GM18907 (cell line): ENCODE results near the gene ARL16.
"Not testable (repeated sequence)": the region's sequence is repeated elsewhere in the genome, so short reads cannot be mapped to it uniquely, and the experiment has no call there.

Source experiments
- ATAC-seq: cut with Tn5 transposase; IDR thresholded peaks from one replicate; pipeline ENCODE4 v1.9.1; 2021; ENCODE audit warnings: mild to moderate bottlenecking, moderate library complexity; ENCODE audit not compliant: unreplicated experiment

ARL16 gene

GRCh38 chr17:81696218-81696941 is 12.8 kb upstream of the ARL16 start:
- ATAC-seq, result no peak

GRCh38 chr17:81695801-81696200 is 12.2 kb upstream of the ARL16 start:
- no peak for ATAC-seq

DNA sequence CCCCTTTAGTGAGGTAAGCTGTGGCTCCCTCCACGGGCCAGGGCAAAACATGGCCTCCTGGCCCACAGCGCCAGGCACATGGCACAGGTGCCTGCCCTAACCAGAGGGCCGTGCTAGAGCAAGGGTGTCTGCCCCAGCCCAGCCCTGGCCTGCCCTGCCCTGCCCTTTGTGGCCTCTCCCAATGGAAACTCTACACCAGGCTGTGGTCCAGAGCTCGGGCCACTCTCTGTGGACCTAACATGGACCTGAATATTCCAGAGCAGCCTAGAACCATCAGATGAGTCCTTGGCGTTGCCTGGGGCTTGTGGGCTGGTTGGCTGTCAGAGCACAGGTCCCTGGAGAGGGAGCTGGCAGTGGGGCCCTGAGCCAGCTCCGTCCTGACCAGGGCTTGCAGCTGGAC is 11.6 kb upstream of the ARL16 start:
- ATAC-seq, result no peak

DNA sequence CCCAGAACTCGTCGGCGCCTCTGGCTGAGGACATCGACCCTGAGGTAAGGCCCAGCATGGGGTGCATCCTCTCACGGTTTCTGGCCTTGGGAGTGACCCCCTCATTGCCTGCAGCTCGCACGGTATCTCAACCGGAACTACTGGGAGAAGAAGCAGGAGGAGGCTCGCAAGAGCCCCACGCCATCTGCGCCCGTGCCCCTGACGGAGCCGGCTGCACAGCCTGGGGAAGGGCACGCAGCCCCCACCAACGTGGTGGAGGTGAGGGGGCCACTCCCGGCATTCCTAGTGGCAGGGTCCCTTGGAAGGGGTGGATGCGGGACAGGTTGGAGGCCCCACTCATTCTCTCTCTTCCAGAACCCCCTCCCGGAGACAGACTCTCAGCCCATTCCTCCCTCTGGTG is 11.2 kb upstream of the ARL16 start:
- ATAC-seq, result no peak

DNA sequence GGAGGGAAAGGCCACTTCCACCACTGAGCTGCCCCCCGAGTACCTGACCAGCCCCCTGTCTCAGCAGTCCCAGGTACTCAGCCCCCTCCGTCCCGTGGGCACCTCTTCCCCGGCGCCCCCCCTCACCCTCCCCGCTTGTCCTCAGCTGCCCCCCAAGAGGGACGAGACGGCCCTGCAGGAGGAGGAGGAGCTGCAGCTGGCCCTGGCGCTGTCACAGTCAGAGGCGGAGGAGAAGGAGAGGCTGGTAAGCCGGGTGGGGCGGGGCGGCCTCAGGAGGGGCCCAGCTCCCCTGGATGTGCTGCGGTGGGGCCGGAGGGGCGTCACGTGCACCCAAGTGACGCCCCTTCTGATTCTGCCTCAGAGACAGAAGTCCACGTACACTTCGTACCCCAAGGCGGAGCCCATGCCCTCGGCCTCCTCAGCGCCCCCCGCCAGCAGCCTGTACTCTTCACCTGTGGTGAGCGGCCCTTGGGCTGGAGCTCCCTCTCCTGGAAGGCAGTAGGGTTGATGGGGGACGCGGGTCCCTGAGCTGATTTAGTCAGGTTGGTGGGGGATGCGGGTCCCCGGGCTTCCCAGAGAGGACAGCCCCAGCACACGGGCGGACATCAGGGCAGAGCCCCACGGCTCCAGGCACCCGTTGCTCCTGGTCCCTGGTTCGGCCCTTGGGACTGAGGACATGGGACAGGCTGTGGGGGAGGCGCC is 10.1 kb upstream of the ARL16 start:
- no peak for ATAC-seq

GRCh38 chr17:81691608-81692007 is 8.0 kb upstream of the ARL16 start:
- ATAC-seq, result no peak

DNA sequence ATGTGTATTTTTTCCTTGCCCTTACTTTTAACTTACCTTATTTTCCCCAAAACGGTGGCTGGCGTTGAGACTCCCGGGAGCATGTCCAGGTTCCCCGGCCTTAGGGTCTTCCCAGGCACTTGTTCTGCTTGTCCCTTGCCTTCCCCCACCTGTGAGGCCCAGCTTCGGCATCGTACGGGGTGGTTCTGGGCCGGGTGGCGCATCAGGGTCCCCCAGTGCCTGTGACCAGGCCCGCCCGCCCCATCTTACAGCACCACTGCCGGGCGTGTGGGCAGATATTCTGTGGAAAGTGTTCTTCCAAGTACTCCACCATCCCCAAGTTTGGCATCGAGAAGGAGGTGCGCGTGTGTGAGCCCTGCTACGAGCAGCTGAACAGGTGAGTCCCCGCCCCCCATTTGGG is 7.6 kb upstream of the ARL16 start:
- no peak for ATAC-seq

DNA sequence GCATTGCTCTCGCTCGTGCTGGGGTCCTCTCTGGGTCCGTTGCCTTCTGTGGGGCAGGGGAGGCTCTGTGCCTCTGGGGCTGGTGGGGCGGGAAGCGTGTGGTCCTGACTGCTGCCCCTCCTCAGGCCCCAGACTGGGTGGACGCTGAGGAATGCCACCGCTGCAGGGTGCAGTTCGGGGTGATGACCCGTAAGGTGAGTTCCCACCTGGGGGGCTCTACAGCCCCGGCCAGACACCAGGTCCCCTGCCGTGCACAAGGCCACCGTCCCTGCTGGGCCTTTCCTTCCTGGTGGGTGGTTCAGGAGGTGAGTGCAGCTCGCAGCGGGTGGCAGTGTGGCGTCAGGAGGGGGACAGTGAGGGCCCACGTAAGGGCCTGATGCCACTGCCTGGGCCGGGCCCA is 7.0 kb upstream of the ARL16 start:
- no peak for ATAC-seq

GRCh38 chr17:81690066-81690465 is 6.5 kb upstream of the ARL16 start:
- ATAC-seq, result no peak

- ATAC-seq, result no peak
These were observed 5.0 kb upstream of the ARL16 start for GRCh38 chr17:81688616-81689015.

DNA sequence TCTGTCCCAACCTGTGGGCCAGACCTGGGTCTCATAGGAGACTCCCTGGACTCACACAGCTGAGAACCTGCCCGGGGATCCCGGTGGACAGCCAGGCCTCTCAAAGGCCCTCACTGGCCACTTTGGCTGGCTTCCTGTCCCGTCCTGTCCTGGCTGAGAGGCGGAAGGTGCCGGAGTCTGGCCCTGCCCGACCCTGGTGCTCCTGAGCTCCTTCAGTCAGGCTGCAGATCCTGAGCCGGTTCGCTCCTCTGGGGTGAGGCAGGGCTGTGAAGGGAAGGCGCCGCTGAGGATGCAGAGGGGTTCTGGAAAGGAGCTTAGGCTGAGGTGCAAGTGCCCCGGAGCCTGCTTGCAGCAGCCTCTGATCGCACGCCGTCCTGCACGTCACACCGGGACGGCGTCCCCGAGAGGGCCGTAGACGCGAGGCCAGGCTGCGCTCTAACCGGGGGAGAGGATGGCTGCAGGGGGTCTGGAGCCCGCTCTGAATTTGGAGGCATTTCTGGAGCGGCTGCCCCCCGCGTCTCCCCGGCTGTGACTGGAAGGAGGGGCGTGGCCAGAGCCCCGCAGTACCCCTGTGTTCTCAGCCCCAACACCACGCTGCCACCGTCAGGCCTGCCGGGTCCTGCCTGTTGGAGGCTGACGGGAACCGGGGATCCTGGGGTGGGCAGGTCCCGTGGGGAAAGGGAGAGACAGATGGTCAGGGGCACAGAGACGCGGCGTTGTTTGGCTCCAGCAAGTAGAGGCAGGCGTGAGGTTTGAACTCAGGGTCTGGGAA is 4.4 kb upstream of the ARL16 start:
- no peak for ATAC-seq

- no peak for ATAC-seq
These were observed 3.0 kb upstream of the ARL16 start for GRCh38 chr17:81686614-81687013.

DNA sequence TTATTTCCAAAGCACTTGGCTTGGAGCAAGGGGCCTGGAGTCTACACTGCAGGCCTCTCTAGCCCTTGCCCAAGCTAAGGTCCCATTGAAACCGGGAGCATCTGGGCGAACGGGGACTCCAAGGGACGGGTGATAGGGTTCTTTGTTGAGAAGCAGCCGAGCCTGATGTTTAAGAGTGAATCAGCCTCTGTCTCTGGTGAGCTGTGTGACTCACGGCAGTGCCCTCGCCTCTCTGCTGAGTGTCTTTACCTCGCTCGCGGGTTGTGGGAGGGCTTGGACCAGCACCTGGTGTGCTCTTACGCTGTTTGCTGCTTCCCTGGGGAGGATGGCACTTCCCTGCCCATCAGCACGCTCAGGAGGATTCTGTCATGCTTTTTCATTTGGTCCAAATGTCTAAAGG is 1.5 kb upstream of the ARL16 start:
- ATAC-seq, result no peak

- no peak for ATAC-seq
These were observed 880 bp upstream of the ARL16 start for GRCh38 chr17:81684442-81684911.

- no peak for ATAC-seq
These were observed 401 bp downstream of the ARL16 start for GRCh38 chr17:81683208-81683583.

DNA sequence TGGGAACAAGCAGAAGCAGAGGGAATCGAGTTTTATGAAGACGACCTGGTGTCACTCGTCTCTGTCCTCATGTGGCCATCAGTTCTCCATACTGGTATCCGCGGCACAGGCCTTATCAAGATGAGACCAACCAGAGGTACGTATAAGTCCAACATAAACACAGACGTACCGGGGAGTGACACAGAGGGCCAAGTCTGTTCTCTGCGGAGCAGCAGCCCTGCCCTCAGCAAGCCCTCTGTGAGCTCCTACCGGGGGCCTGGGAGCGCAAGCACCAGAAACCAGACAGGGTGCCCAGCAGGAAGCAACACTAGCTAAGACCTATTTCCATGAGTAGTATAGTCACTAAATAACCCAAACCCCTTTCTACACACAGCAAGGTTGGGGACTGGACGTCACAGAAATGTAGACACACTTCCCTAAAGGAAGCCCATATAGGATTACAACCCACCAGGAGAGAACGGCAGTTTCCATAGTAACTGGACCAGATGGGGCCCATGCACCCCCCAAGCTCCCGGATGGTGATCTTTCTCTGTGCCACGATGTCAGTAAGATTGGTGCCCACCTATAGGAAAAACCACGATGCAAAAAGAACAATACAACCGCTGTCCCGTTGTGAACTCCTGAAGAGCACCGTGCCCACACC is 911 bp downstream of the ARL16 start:
- no peak for ATAC-seq

DNA sequence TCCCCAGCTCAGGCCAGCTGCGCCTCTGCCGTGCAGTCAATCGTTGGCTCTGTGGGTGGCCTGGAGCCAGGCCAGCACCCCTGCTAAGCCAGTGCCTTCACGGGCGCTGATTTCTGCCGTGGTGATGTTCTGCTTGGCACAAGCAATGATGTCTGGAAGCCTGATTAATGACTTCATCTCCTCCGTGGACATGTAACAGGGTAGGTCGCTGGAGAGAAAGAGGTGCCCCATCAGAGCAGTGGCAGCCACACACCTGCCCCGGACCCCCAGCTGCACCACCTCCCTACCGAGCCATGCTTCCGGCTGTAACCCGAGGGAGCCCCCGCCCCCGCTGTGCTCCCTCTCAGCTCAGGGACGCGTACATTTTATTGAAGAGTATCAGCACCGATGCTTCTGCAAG is 1.9 kb downstream of the ARL16 start:
- no peak for ATAC-seq

- no peak for ATAC-seq
These were observed 3.4 kb downstream of the ARL16 start for GRCh38 chr17:81680150-81680549.

DNA sequence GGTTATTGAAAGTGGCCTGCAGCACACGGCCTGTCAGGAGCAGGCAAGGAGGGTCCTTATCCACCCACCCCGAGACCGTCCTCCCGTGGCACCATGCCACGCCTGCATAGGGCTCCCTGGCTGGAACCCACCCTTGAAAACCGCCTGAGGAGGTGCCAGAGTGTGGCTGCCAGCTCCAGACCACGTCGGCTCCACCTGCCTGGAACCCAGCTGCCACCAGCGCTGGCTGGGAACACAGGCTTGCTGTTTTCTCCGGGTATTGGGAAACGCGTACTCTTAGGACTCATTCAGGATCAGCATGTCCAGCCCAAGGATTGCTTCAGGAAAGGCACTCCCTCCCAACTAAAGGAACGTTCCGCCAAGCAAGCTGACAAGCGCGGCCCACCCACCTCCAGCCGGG is 6.7 kb downstream of the ARL16 start:
- no peak for ATAC-seq

GRCh38 chr17:81675515-81676221 is 7.9 kb downstream of the ARL16 start:
- not testable (repeated sequence) for ATAC-seq
